HG03103 (cell line): ENCODE results near the gene OS9.
"Not testable (repeated sequence)": the region's sequence is repeated elsewhere in the genome, so short reads cannot be mapped to it uniquely, and the experiment has no call there.

ENCODE experiments used
- ATAC-seq: cut with Tn5 transposase; IDR thresholded peaks from one replicate; pipeline ENCODE4 v1.9.1; 2021; ENCODE audit warnings: low read depth; ENCODE audit not compliant: unreplicated experiment

Gene OS9

GRCh38 chr12:57693659-57694458 lies at the start of gene OS9:
Gene OS9, plus strand, starts transcription at chr12:57694132. Its CDS starts 30 bp downstream, at chr12:57694162.
- ATAC-seq, result peak; percentile 93

- ATAC-seq, result not testable (repeated sequence)
Measured at GRCh38 chr12:57645990-57646658, 47.8 kb upstream of the OS9 start.

- not testable (repeated sequence) for ATAC-seq
Measured at GRCh38 chr12:57646659-57647049, 47.3 kb upstream of the OS9 start.

GRCh38 chr12:57654042-57654441 lies 39.9 kb upstream of the OS9 start:
- ATAC-seq, result no peak

- ATAC-seq, result no peak
Measured at GRCh38 chr12:57655541-57656240, 38.2 kb upstream of the OS9 start.

- not testable (repeated sequence) for ATAC-seq
Measured at GRCh38 chr12:57656408-57656807, 37.5 kb upstream of the OS9 start.

GRCh38 chr12:57657744-57658143 lies 36.2 kb upstream of the OS9 start:
- ATAC-seq, result no peak

- ATAC-seq, result no peak
Measured at GRCh38 chr12:57658890-57659289, 35.0 kb upstream of the OS9 start.

- no peak for ATAC-seq
Measured at GRCh38 chr12:57661376-57661775, 32.6 kb upstream of the OS9 start.

GRCh38 chr12:57665066-57665820 lies 28.7 kb upstream of the OS9 start:
- ATAC-seq, result not testable (repeated sequence)

- ATAC-seq, result no peak
Measured at GRCh38 chr12:57666897-57667296, 27.0 kb upstream of the OS9 start.

- ATAC-seq, result not testable (repeated sequence)
Measured at GRCh38 chr12:57669691-57670090, 24.2 kb upstream of the OS9 start.

- ATAC-seq, result not testable (repeated sequence)
Measured at GRCh38 chr12:57671811-57672210, 22.1 kb upstream of the OS9 start.

GRCh38 chr12:57672801-57673200 lies 21.1 kb upstream of the OS9 start:
- ATAC-seq, result no peak

- ATAC-seq, result no peak
Measured at GRCh38 chr12:57674691-57675090, 19.2 kb upstream of the OS9 start.

GRCh38 chr12:57677947-57678346 lies 16.0 kb upstream of the OS9 start:
- not testable (repeated sequence) for ATAC-seq

- no peak for ATAC-seq
Measured at GRCh38 chr12:57679697-57680096, 14.2 kb upstream of the OS9 start.

GRCh38 chr12:57687862-57688261 lies 6.1 kb upstream of the OS9 start:
- ATAC-seq, result no peak

GRCh38 chr12:57688931-57689330 lies 5.0 kb upstream of the OS9 start:
- no peak for ATAC-seq

- ATAC-seq, result no peak
Measured at GRCh38 chr12:57692500-57692899, 1.4 kb upstream of the OS9 start.

GRCh38 chr12:57693317-57693658 lies 644 bp upstream of the OS9 start:
- ATAC-seq, result no peak
